OCI-LY7 (cell line): Measurements from ENCODE around the gene SND1. TPM values are rescaled to one million over a fixed set of nuclear protein-coding genes. Genes with fewer than 3 reads are reported as not detected.

ENCODE experiments used
- BruUV-seq: library from RNA; stranded (reverse); fragments of 400-500 nt; replicated peaks from 2 replicates; lab custom pipeline; 2021; lab: Mats Ljungman, UMichigan
- CTCF ChIA-PET: fragments of 300-600 bp; sonication (Branson Sonifier 250); formaldehyde crosslinking; loops from one replicate; lab custom pipeline; 2022; ENCODE audit warnings: antibody characterized with exemption; ENCODE audit not compliant: unreplicated experiment; lab: Charles Lee
- POLR2A ChIA-PET: fragments of 300-600 bp; sonication (Branson Sonifier 250); formaldehyde crosslinking; loops from one replicate; lab custom pipeline; 2022; ENCODE audit warnings: antibody characterized with exemption; lab: Charles Lee
- DNase-seq: peaks from one replicate; pipeline ENCODE4 v3.0.0-alpha.2; 2015; ENCODE audit warnings: low spot score
- H2AFZ ChIP-seq: fragments of 200-600 bp; sonication (generic), shearing (Covaris generic); 2 replicates; pipeline ENCODE4 v1.6.1; 2014; ENCODE audit warnings: mild to moderate bottlenecking, antibody characterized with exemption, low read length, moderate library complexity
- H3K27ac ChIP-seq: fragments of 200-600 bp; sonication (generic); 2 replicates; pipeline ENCODE4 v1.5.1; 2014; ENCODE audit warnings: mixed run types, low read depth, mild to moderate bottlenecking, moderate library complexity, low read length, inconsistent platforms; ENCODE audit not compliant: poor library complexity, severe bottlenecking
- H3K36me3 ChIP-seq: fragments of 200-600 bp; sonication (generic); 2 replicates; pipeline ENCODE4 v1.6.1; 2014; ENCODE audit warnings: mild to moderate bottlenecking, antibody characterized with exemption, low read length, moderate library complexity, mixed read lengths; ENCODE audit not compliant: insufficient read depth
- H3K4me1 ChIP-seq: fragments of 200-600 bp; sonication (generic); 2 replicates; pipeline ENCODE4 v1.5.1; 2014; ENCODE audit warnings: mild to moderate bottlenecking, low read length; ENCODE audit not compliant: insufficient read depth, poor library complexity, severe bottlenecking
- H3K4me2 ChIP-seq: fragments of 200-600 bp; sonication (generic); 2 replicates; pipeline ENCODE4 v1.6.1; 2014; ENCODE audit warnings: mild to moderate bottlenecking, low read length
- H3K4me3 ChIP-seq: fragments of 200-600 bp; sonication (generic); 2 replicates; pipeline ENCODE4 v1.5.1; 2014; ENCODE audit warnings: mild to moderate bottlenecking, low read depth, low read length; ENCODE audit not compliant: poor library complexity, severe bottlenecking
- H3K79me2 ChIP-seq: fragments of 200-600 bp; sonication (generic); 2 replicates; pipeline ENCODE4 v1.6.1; 2016; ENCODE audit warnings: low read depth, mild to moderate bottlenecking, low read length, moderate library complexity, mixed read lengths; ENCODE audit not compliant: insufficient read depth
- H3K9me2 ChIP-seq: fragments of 200-600 bp; sonication (generic); 2 replicates; pipeline ENCODE4 v1.6.1; 2016; ENCODE audit warnings: mild to moderate bottlenecking, low read length, mixed read lengths; ENCODE audit not compliant: insufficient read depth
- H3K9me3 ChIP-seq: fragments of 200-600 bp; sonication (generic); 2 replicates; pipeline ENCODE4 v1.6.1; 2014; ENCODE audit warnings: mild to moderate bottlenecking, mixed run types, low read length, mixed read lengths
- H4K20me1 ChIP-seq: fragments of 200-600 bp; sonication (generic); 2 replicates; pipeline ENCODE4 v1.6.1; 2014; ENCODE audit warnings: mild to moderate bottlenecking, antibody characterized with exemption, low read length, moderate library complexity, mixed read lengths; ENCODE audit not compliant: insufficient read depth
- EZH2phosphoT487 ChIP-seq: fragments of 200-600 bp; sonication (generic); IDR thresholded peaks from 2 replicates; pipeline ENCODE4 v1.6.1; 2018; ENCODE audit warnings: low read depth, borderline replicate concordance, mild to moderate bottlenecking, mixed run types, antibody characterized with exemption, low read length, moderate library complexity, mixed read lengths
- intact Hi-C: fragments of 100-400 bp; cut with micrococcal nuclease; formaldehyde crosslinking; loops from one replicate; pipeline ENCODE4 v1.10.0; 2022; ENCODE audit not compliant: unreplicated experiment
- total RNA-seq, 2 experiments: library from RNA; depleted of rRNA in 1 of 2; stranded (reverse); fragments of >200 nt in 1 of 2; shearing (Covaris generic) in 1 of 2; gene quantifications; 2 replicates each; pipeline ENCODE4 v1.2.3, GENCODE V29; 2014 to 2022
- TF ChIP-seq, protein P1 (sequence below): fragments of 200-600 bp; sonication (generic); conservative IDR thresholded peaks from 2 replicates; pipeline ENCODE4 v1.5.1; 2014; ENCODE audit warnings: mild to moderate bottlenecking, antibody characterized with exemption, low read length, moderate library complexity, mixed read lengths

The SND1 gene
- total RNA-seq, 2 experiments from 2014 or later, result 111 to 221 TPM

DNA sequence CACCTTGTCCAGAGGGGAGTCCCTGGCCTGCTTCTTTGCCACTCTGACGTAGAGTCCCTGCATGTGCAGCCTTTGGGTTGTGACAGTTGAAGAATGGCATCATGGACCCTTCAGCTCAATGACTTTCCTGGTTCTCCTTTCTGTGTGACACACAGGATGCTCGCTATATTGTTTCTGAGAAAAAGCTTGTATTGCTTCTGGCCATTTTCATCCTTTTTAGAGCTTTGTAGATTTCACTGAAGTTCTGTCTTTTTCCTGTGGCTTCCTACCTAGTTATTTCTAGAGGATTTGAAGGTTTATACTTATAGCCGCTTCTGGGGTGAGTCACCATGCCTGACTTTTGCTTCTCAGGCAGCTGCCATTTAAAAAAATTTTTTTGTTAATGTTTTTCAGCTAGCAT lies 27.0 kb downstream of the SND1 start:
- intact Hi-C loops, result no loop called here
- Histone ChIP-seq H3K4me1 (peaks cover 12% of the 10 kb centered on the region), H2AFZ (no peak overlapping the region), H3K36me3 (peaks cover 83% of the 10 kb centered on the region), H3K9me2 (no peaks in the 10 kb centered on the region), H3K9me3 (peaks cover 35% of the 10 kb centered on the region; the same call in 1 of the 2 replicates), H3K79me2 (peaks cover 92% of the 10 kb centered on the region), H3K27ac (no peak overlapping the region), H3K4me2 (no peak overlapping the region), H4K20me1 (peaks cover 7% of the 10 kb centered on the region; the same call in 1 of the 2 replicates), H3K4me3 (no peak overlapping the region)
- CTCF ChIA-PET, result no interaction called here
- no TSS peak for BruUV-seq
- POLR2A ChIA-PET, result interaction anchor here (0.5 to 1.7 kb wide), 4 partner anchors 12 to 43 kb away, joined by 4 to 5 read pairs (median 4); no protein-coding TSS in a partner anchor
- TF ChIP-seq EZH2phosphoT487, result no peak
- TF ChIP-seq, protein P1, sequence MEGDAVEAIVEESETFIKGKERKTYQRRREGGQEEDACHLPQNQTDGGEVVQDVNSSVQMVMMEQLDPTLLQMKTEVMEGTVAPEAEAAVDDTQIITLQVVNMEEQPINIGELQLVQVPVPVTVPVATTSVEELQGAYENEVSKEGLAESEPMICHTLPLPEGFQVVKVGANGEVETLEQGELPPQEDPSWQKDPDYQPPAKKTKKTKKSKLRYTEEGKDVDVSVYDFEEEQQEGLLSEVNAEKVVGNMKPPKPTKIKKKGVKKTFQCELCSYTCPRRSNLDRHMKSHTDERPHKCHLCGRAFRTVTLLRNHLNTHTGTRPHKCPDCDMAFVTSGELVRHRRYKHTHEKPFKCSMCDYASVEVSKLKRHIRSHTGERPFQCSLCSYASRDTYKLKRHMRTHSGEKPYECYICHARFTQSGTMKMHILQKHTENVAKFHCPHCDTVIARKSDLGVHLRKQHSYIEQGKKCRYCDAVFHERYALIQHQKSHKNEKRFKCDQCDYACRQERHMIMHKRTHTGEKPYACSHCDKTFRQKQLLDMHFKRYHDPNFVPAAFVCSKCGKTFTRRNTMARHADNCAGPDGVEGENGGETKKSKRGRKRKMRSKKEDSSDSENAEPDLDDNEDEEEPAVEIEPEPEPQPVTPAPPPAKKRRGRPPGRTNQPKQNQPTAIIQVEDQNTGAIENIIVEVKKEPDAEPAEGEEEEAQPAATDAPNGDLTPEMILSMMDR, result no peak
- DNase-seq, result no peak

DNA sequence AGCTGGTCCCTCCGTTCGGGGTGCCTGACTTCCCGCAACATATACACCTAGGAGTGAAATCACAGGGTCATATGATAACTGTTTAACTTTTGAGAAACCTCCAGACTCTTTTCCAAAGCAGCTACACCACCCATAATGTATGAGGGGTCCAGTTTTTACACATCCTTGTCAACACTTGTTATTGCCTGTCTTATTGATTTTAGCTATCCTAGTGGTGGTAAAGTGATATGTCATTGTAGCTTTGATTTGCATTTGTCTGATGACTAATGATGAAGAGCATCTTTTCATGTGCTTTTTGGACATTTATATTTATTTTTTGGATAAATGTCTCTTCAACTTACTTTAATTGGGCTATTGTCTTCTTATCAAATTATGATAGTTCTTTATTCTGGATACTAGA lies 29.0 kb downstream of the SND1 start:
- H2AFZ ChIP-seq, result no peak overlapping the region
- BruUV-seq, result no TSS peak
- H3K27ac ChIP-seq, result no peak overlapping the region
- peaks cover 90% of the 10 kb centered on the region for H3K79me2 ChIP-seq
- ChIA-PET CTCF (interaction anchor here (0.6 kb wide), 1 partner anchor 482 kb away, joined by 3 read pairs; no protein-coding TSS in a partner anchor), POLR2A (interaction anchor here (0.7 kb wide), 1 partner anchor 473 kb away, joined by 3 read pairs; no protein-coding TSS in a partner anchor)
- H4K20me1 ChIP-seq, result peaks cover 7% of the 10 kb centered on the region; the same call in 1 of the 2 replicates
- TF ChIP-seq, protein P1, result no peak
- no peak for TF ChIP-seq EZH2phosphoT487
- no peak for DNase-seq
- H3K4me3 ChIP-seq, result no peak overlapping the region
- H3K4me2 ChIP-seq, result no peak overlapping the region
- intact Hi-C loops, result no loop called here
- peaks cover 19% of the 10 kb centered on the region for H3K4me1 ChIP-seq
- H3K9me2 ChIP-seq, result no peaks in the 10 kb centered on the region
- H3K36me3 ChIP-seq, result peaks cover 76% of the 10 kb centered on the region
- H3K9me3 ChIP-seq, result peaks cover 35% of the 10 kb centered on the region; the same call in 1 of the 2 replicates

DNA sequence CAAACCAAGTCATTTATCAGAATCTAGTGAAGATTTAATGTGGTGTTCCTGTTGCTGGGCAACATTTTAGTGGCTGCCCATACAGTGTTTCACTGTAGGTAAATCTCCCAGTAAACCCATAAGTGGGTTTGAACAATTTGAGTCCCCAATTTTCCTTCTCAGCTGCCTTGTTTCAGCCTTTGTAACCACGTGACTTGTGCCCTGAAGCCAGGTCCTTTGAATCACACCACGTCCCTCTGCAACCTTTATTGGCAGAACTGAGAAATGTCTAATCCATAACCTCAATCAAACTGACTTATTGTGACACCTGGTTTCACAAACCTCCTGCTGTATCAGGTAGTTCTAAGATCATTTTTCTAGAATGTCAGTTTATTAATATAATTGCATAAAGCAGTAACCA lies 30.1 kb downstream of the SND1 start:
- POLR2A ChIA-PET, result no interaction called here
- CTCF ChIA-PET, result no interaction called here
- peaks cover 76% of the 10 kb centered on the region for H3K36me3 ChIP-seq
- no peak overlapping the region for H3K27ac ChIP-seq
- DNase-seq, result no peak
- no peak overlapping the region for H2AFZ ChIP-seq
- H3K9me2 ChIP-seq, result no peaks in the 10 kb centered on the region
- H3K4me2 ChIP-seq, result no peak overlapping the region
- peaks cover 7% of the 10 kb centered on the region; the same call in 1 of the 2 replicates for H4K20me1 ChIP-seq
- H3K9me3 ChIP-seq, result peaks cover 35% of the 10 kb centered on the region; the same call in 1 of the 2 replicates
- no TSS peak for BruUV-seq
- intact Hi-C loops, result no loop called here
- peaks cover 19% of the 10 kb centered on the region for H3K4me1 ChIP-seq
- TF ChIP-seq, protein P1, result no peak
- TF ChIP-seq EZH2phosphoT487, result no peak
- H3K4me3 ChIP-seq, result no peak overlapping the region
- H3K79me2 ChIP-seq, result peaks cover 83% of the 10 kb centered on the region
